Omental fat pad (tissue), 4 donors: Measurements from ENCODE around the gene ANKIB1. TPM values are rescaled to one million over a fixed set of nuclear protein-coding genes. Genes with fewer than 3 reads are reported as not detected.
"Not testable (repeated sequence)": the region's sequence is repeated elsewhere in the genome, so short reads cannot be mapped to it uniquely, and the experiment has no call there.

Source experiments
- ATAC-seq: fragments of 150-250 bp; one replicate; pipeline ENCODE4 v1.9.1; 2016; ENCODE audit warnings: mild to moderate bottlenecking, moderate library complexity; ENCODE audit not compliant: low FRiP score
- DNase-seq: peaks from one replicate; pipeline ENCODE4 v3.0.0-alpha.2; 2019; ENCODE audit warnings: low spot score
- CTCF ChIP-seq, 3 donors: fragments of 450-650 bp; IDR thresholded peaks; one replicate each; pipeline ENCODE4 v1.5.1; 2016 to 2017; ENCODE audit warnings: antibody characterized with exemption in 3 of 3, mild to moderate bottlenecking in 3 of 3, moderate library complexity in 2 of 3
- total RNA-seq, 4 donors: library from RNA; depleted of rRNA; stranded (reverse); fragments of >200 nt; gene quantifications; one replicate each; pipeline ENCODE4 v1.1.0, GENCODE V29; 2016

ANKIB1 gene
- total RNA-seq, 4 donors from 2014 or later = 30.6 to 55.2 (median 36.3) TPM

- DNase-seq (no peak), ATAC-seq (no peak)
- no peak for TF ChIP-seq CTCF (IDR thresholded peaks at IDR 0.05)
These were observed 157.4 kb downstream of the ANKIB1 start for GRCh38 chr7:92402920-92403759.

GRCh38 chr7:92403760-92404074 is 157.9 kb downstream of the ANKIB1 start:
- no peak for ATAC-seq
- no peak for TF ChIP-seq CTCF (IDR thresholded peaks at IDR 0.05)
- no peak for DNase-seq

- ATAC-seq = no peak
- no peak for TF ChIP-seq CTCF (IDR thresholded peaks at IDR 0.05)
- no peak for DNase-seq
These were observed 158.4 kb downstream of the ANKIB1 start for GRCh38 chr7:92404170-92404614.

GRCh38 chr7:92409357-92409756 is 163.6 kb downstream of the ANKIB1 start:
- no peak for ATAC-seq
- DNase-seq = no peak
- TF ChIP-seq CTCF (IDR thresholded peaks at IDR 0.05) = no peak

GRCh38 chr7:92410162-92410561 is 164.4 kb downstream of the ANKIB1 start:
- not testable (repeated sequence) for ATAC-seq, DNase-seq

GRCh38 chr7:92412745-92413144 is 167.0 kb downstream of the ANKIB1 start:
- ATAC-seq (no peak), DNase-seq (no peak)
- no peak for TF ChIP-seq CTCF (IDR thresholded peaks at IDR 0.05)

GRCh38 chr7:92413550-92413949 is 167.8 kb downstream of the ANKIB1 start:
- no peak for DNase-seq
- no peak for TF ChIP-seq CTCF (IDR thresholded peaks at IDR 0.05)

More at GRCh38 chr7:92413550-92413949, 167.8 kb downstream of the ANKIB1 start:
- ATAC-seq = no peak
